ENCODE measurements around the gene ATP5ME.

- TF ChIP-seq CTCF (IDR thresholded peaks at IDR 0.05), result no peak
- no peak for TF ChIP-seq POLR2A (IDR thresholded peaks at IDR 0.05)
Observed at GRCh38 chr4:721261-722168, 47.4 kb upstream of the ATP5ME start.

All from esophagus squamous epithelium (tissue), 4 donors.